Activated CD4-positive, CD25-positive, alpha-beta regulatory T cell (primary cell): ENCODE data around the gene KIFBP.

Experiments used
- DNase-seq, 4 experiments: peaks; one replicate each; lab custom pipeline; 2025; lab: John Stamatoyannopoulos, UW

The KIFBP gene

DNA sequence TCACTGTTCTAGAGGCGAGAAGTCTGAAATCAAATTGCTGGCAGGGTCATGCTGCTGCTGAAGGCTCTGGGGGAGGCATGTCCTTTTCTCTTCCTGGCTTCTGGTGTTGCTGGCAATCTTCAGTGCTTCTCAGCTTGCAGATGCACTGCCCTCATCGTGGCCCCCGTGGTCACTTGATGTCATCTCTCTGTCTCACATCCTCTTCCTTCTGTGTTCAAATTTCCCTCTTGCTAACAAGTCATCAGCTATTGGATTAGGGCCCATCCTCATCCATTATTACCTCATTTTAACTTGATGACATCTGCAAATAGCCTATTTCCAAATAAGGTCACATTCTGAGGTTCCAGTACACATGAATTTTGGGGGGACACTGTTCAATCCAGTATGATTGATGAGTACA lies 62.7 kb downstream of the KIFBP start:
- no peak for DNase-seq

DNA sequence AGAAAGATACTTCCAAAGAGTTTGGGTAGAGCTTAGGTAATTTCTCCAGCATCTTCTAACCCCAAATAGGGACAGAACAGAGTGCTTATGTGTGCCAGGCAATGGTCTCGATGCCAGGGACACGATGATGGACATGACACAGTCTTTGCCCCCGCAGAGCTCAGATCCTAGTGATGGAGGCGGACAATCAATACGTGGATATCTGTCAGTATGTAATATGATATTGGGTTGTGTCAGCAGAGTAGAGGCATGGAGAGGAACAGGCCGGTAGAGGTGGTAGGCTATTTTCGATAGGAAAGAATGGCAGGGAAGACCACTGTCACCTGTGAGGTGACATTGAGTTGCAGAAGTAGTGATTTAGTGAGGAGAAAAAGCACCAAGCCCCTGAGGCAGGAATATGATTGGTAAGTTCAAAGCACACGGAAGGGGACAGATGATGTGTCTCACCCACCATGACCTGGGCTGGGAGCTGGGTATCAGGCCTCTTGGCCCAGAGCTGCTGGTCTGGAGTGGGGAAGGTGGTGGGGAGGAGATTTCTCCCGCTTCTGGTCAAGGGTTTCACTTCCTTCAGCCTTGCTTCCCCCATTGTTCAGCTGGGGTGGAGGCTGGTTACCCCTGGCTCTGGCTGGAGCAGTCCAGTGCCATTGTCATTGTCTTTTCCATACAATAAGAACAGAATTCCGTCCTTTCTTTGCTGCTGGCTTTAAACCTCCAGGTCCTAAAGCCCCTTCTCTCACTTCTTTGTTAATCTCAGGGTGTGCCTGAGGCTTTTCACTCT lies 63.3 kb downstream of the KIFBP start:
- DNase-seq = no peak

DNA sequence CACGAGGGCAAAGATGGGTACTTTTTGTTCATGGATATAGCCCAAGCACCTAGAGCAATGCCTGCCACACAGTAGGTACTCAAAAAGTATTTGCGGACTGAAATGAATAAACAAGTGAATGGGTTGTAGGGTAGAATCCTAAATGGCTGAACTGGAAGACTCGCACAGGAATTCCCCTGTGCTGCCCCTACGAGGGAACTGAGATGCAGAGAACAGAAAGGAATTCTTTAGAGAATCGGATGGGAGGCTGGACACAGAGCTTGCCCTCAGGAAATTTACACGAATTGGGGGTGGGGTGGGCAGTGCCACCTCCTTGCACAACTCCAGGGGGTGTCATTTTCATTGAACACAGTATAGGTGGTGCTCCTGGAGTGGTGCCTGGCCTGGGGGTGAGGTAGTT lies 64.1 kb downstream of the KIFBP start:
- DNase-seq = no peak

DNA sequence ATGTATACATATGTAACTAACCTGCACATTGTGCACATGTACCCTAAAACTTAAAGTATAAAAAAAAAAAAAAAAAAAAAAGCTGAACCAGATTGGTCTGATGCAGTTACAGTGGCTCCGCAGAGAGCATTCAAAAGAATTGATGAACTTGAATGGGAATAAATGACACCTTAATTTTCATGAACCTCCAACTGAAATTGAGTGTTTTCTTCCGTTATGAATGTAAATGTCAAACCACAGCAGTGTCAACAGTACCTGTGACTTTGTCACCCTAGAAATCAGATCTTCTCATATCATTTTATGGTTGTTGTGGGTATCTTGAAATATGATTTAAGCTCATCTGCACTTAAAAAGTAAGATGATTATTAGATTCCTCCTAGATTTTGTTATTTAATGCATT lies 66.6 kb downstream of the KIFBP start:
- DNase-seq = no peak

DNA sequence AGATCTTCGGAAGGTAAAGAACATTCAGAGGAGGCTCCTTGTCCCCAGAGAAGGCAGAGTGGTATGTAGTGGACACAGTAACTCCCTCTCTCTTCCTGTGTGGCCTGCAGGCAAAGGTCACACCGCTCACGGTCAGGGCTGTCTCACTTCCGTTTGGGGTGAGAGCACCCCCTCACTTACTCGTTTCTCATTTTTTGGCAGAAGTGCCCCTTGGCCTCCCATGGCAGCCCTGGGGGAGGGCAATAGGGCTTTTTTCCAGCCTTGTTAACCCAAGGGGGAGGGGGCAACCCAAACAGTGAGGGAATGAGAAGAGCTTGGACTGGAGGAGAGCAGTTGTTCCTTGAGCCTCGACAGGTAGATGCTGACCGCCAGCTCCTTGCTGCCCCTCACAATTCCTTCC lies 67.5 kb downstream of the KIFBP start:
- no peak for DNase-seq

DNA sequence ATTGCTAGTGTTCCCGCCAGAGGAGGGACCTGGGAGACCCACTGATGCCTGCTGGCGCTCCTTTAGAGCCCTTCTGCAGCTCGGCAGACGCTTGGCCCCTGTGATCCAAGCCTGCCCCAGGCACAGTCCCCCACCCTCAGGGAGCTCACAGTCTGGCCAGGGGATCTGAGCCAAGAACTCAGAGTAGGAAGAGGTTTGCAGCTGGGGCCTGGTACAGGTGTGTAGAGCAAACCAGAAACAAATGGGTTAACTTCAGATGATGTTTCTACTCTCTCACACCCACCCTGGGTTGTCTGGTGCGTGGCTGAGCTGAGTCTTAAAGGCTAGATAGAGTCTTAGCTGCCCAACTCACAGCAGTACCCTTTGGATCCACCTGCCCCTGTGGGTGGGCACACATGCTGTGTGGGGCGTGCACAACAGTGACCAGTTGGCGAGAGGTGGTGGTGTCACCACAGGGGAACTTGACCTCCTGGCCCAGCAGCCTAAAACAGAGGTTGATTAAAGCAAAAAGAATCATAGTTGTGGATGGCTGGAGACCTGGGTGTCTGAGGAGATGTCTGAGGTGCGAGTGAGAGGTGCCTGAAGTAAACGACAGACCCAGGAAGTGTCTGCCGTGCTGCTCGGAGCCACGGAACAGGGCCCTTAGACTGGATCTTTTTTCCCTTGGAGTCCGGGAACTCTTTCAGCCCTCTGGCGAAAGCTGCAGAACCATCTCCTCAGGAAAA lies 68.1 kb downstream of the KIFBP start:
- no peak for DNase-seq

DNA sequence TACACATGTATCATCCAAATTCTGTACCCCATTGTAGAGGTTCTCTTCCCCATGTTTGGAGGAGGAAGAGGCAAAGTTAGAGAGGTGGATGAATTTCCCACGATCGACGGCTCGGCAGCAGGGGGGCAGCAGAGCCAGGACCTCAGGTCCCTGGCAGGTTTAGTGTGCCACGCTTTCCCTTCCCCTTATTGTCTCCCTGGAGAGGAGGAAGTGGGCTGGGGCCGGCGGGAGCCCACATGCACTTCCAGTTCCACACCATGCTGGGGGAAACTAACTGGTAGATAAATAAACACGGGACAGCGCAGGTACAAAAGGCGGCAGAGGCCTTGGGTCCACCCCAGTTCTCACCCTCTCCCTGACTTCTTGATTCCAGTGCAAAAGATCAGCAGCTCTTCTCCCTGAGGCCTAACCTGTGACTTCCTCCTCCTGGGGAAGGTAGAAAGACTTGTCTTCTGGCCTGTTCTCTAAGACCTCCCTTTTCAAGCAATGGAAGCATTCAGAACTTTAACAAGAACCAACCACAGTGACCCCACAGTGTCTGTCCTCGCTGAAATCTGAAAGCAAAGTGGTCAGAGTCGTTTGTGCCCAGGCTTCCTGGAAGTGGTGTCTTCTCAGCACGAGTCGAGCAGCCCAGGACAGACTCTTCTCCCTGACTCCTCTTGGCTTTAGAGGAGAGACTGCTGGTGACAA lies 68.8 kb downstream of the KIFBP start:
- no peak for DNase-seq

DNA sequence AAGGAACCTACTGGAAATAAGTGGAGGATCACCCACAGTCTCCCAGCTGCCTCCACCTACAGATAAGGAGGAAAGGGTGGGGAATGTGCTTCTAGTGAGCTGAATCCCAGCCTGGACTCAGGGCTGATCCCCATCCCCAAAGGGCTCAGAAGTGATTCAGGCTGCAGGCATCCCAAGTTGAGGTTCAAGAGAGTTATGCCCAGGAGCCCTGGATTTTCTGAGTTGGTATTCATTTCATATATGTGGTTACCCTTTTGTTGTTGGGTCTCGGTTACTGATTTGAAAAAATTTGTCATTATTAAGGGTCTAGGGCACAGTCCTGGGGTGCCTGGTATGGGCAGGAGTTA lies 69.3 kb downstream of the KIFBP start:
- no peak for DNase-seq

DNA sequence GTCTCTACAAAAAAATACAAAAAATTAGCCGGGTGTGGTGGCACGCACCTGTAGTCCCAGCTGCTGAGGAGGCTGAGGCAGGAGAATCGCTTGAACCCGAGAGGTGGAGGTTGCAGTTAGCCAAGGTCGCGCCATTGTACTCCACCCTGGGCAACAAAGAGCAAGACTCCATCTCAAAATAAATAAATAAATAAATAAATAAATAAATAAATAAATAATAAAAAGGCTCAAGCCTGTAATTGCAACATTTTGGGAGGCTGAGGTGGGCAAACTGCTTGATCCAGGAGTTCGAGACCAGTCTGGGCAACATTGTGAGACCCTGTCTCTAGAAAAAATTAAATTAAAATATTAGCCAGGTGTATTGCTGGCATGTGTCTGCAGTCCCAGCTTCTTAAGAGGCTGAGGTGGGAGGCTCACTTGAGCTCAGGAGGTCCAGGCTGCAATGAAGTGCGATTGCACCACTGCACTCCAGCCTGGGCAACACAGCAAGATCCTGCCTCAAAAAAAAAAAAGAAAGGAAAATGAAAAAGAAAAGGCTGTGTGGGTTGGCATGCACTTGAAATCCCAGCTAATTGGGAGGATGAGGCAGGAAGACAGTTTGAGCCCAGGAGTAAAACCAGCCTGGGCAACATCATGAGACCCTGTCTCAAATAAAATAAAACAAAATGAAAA lies 71.7 kb downstream of the KIFBP start:
- DNase-seq = no peak

DNA sequence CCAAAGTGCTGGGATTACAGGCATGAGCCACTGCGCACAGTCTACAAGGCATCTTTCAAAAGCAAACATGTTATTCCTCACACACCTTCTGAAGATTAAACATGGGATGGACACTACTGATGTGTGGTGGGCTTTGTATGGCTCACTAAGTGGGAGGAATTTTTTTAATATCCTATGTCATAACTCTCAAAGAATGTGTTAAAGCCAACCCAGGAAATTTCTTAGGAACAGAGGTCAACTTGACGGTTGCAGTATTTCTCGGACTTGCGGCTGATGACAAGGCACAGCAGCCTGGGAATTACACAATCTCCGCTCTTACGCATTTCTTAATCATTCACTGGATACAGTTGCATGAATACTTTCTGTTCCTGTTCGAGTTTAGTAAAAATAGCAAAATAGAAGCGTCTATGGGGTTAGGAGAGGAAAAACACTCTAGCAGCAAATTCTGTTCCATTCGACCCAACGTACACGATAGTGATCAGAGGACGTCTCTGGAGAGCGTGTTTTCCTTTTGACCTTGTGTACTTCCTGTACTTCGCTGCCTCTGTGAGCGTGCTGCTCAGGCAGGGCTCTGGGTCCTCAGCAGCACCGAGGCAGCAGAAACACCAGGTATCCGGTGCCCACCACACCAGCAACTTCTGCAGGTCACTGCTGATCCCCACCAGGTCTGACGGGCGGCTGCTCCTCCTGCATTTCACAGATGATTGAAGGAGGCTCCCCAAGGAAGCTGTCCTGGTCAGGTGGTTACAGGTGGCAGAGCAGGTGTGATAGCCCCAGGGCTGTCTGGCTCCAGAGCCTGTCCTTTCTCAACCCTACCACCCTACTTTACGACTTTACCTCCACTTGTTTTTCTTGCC lies 72.9 kb downstream of the KIFBP start:
- no peak for DNase-seq

DNA sequence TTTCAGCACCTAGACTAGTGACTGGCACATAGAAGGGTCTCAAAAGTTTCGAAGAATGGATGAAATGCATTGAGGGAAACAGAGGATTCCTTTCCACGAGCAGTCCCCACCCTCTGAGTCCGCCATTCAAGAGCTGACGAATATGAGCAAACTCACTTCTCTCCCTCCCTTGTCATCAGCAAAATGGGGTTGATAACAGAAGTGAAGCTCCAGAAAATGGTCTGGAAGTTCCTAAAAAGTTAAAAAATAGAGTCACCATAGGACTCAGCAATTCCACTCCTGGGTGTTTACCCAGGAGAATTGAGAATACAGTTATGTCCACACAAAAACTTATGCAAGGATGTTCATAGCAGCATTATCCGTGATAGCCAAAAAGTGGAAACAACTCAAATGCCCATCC lies 74.3 kb downstream of the KIFBP start:
- DNase-seq = no peak

DNA sequence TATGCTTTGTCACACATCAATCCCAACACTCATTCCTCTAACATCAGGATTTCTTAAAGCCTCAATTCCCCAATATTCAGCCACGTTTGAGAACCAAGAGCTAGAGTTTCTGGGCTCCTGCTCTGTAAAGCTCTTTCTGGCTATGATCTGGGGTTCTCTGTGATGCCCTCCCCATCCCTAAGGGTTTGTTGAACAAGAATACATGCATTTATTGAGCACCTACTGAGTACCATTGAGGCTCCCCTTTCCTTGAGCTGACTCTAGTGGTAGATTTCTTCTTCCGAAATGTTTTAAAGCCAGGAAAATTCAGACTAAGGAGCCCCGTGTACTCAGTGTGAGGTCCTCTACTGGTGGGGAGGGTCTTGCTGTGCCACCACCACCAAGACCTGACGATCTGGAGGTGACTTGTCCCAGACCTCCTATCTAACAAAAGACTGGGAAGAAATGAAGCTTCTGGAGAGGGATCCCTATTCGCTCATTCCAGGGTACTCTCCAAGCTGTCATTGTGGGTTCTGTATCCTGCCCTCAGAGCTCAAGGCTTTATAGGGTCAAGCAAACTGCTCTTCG lies 76.2 kb downstream of the KIFBP start:
- DNase-seq = no peak

DNA sequence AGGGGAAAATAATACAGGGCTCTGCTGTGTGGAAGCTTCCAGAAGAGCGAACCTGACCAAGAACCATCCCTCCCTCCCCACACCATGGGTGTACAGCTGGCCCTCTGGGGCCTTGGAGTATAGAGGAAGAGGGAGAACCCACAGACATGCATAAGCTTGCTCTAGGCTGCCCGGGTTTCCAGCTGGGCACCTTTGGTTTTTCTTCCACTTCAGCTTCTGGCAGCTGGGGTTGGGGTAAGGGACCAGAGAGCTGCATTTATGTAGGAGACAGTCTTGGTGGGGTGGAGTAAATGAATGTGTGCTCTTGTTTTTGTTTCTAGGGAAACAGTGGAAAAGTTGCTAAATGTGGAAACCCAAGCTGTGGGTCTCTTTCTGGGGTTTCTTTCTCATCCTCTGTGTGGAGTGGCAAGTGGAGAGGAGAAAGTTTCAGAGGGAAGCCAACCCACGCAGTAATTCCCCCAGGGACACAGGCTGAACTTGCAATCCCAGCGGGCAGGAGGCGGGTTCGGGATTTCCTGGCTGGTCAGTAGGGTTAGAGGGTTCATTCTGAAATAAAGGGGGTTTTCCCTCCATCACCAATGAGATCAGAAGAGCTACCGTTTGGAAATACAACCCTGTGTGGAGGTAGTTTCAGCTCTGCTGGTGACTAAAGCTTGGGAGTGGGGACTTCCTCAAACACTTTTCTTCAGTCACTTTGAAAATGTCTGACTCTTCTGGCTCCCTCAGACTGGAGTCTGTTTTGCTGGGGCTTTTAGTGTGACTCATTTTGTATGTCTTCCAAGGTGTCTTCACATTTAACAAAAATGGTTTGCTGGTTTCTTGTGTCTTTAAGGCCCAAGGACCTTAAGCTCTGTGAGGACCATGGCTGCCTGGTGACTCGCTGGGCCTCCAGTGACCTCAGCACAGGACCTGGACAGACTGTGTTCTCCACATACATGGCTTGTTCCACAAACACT lies 77.1 kb downstream of the KIFBP start:
- no peak for DNase-seq
